WTC11 (cell line): Measurements from ENCODE around the gene OR6M1. TPM values are rescaled to one million over a fixed set of nuclear protein-coding genes. Genes with fewer than 3 reads are reported as not detected.

Source experiments
- ATAC-seq: fragments of 200-7000 bp; cut with Tn5 transposase; 2 replicates; pipeline ENCODE4 v1.10.0; 2021; ENCODE audit warnings: mild to moderate bottlenecking, moderate library complexity
- CTCF ChIA-PET: fragments of 300-600 bp; sonication (Branson Sonifier 250); formaldehyde crosslinking; loops from one replicate; lab custom pipeline; 2021; ENCODE audit warnings: antibody characterized with exemption; lab: Charles Lee
- POLR2A ChIA-PET: fragments of 350-600 bp; sonication (Branson Sonifier 250); formaldehyde crosslinking; loops from one replicate; lab custom pipeline; 2021; ENCODE audit warnings: antibody characterized with exemption; lab: Charles Lee
- DNase-seq: peaks from one replicate; pipeline ENCODE4 v3.0.0; 2021; ENCODE audit warnings: low spot score
- H3K27ac Mint-ChIP-seq: 2 replicates; pipeline ENCODE4 v1.8.0; 2021; ENCODE audit warnings: mixed read lengths
- H3K27me3 Mint-ChIP-seq: 2 replicates; pipeline ENCODE4 v1.8.0; 2021; ENCODE audit warnings: low read depth, mild to moderate bottlenecking, moderate library complexity, mixed read lengths
- H3K36me3 Mint-ChIP-seq: 2 replicates; pipeline ENCODE4 v1.8.0; 2021; ENCODE audit warnings: mixed read lengths
- H3K4me1 Mint-ChIP-seq: 2 replicates; pipeline ENCODE4 v1.8.0; 2022; ENCODE audit warnings: mixed read lengths
- H3K4me3 Mint-ChIP-seq: 2 replicates; pipeline ENCODE4 v1.8.0; 2021; ENCODE audit warnings: mild to moderate bottlenecking, moderate library complexity, mixed read lengths
- H3K9me3 Mint-ChIP-seq: 2 replicates; pipeline ENCODE4 v1.8.0; 2021; ENCODE audit warnings: mixed read lengths
- AR ChIP-seq: fragments of 250-450 bp; sonication (Bioruptor Pico); IDR thresholded peaks from 2 replicates; pipeline ENCODE4 v1.9.0; 2021; ENCODE audit warnings: mild to moderate bottlenecking
- ATF6 ChIP-seq: sonication (generic); formaldehyde crosslinking; IDR thresholded peaks from 2 replicates; pipeline ENCODE4 v1.8.1; 2023; ENCODE audit warnings: mild to moderate bottlenecking, missing genetic modification reagents
- CREM ChIP-seq: sonication (generic); formaldehyde crosslinking; IDR thresholded peaks from 2 replicates; pipeline ENCODE4 v1.8.1; 2022; ENCODE audit warnings: mild to moderate bottlenecking, missing genetic modification reagents, moderate library complexity
- CTCF ChIP-seq: fragments of 200-600 bp; IDR thresholded peaks from 2 replicates; pipeline ENCODE4 v1.8.0; 2022; ENCODE audit warnings: antibody characterized with exemption
- E2F4 ChIP-seq: sonication (generic); formaldehyde crosslinking; IDR thresholded peaks from 2 replicates; pipeline ENCODE4 v1.8.1; 2022; ENCODE audit warnings: low read depth, mild to moderate bottlenecking, moderate library complexity, missing genetic modification reagents, borderline replicate concordance
- RELA ChIP-seq: sonication (generic); formaldehyde crosslinking; IDR thresholded peaks from 2 replicates; pipeline ENCODE4 v1.8.1; 2022; ENCODE audit warnings: missing genetic modification reagents, mild to moderate bottlenecking, borderline replicate concordance
- RORB ChIP-seq: fragments of 250-450 bp; sonication (Bioruptor Pico); IDR thresholded peaks from 2 replicates; pipeline ENCODE4 v1.9.0; 2021; ENCODE audit warnings: mild to moderate bottlenecking
- TEAD4 ChIP-seq: sonication (generic); formaldehyde crosslinking; IDR thresholded peaks from 2 replicates; pipeline ENCODE4 v1.8.0; 2022; ENCODE audit warnings: mild to moderate bottlenecking, missing genetic modification reagents
- USF2 ChIP-seq: sonication (generic); formaldehyde crosslinking; IDR thresholded peaks from 2 replicates; pipeline ENCODE4 v1.8.1; 2023; ENCODE audit warnings: mild to moderate bottlenecking, missing genetic modification reagents, moderate library complexity
- ZMAT4 ChIP-seq: fragments of 250-450 bp; sonication (Bioruptor Pico); IDR thresholded peaks from 2 replicates; pipeline ENCODE4 v1.9.0; 2021; ENCODE audit warnings: mild to moderate bottlenecking
- ZNF121 ChIP-seq: sonication (generic); formaldehyde crosslinking; IDR thresholded peaks from 2 replicates; pipeline ENCODE4 v1.8.0; 2023; ENCODE audit warnings: missing genetic modification reagents
- ZNF219 ChIP-seq: sonication (generic); formaldehyde crosslinking; IDR thresholded peaks from 2 replicates; pipeline ENCODE4 v1.8.0; 2023; ENCODE audit warnings: missing genetic modification reagents, mild to moderate bottlenecking, borderline replicate concordance
- ZNF416 ChIP-seq: fragments of 250-450 bp; sonication (Bioruptor Pico); IDR thresholded peaks from 2 replicates; pipeline ENCODE4 v1.9.0; 2021; ENCODE audit warnings: mild to moderate bottlenecking, inconsistent platforms
- ZNF671 ChIP-seq: fragments of 250-450 bp; sonication (Bioruptor Pico); IDR thresholded peaks from 2 replicates; pipeline ENCODE4 v1.8.0; 2021; ENCODE audit warnings: mild to moderate bottlenecking
- total RNA-seq: library from RNA; stranded (reverse); gene quantifications from 3 replicates; pipeline ENCODE4 v1.2.3, GENCODE V29; 2021
- TF ChIP-seq, protein P1 (sequence below): sonication (generic); formaldehyde crosslinking; IDR thresholded peaks from 2 replicates; pipeline ENCODE4 v1.8.1; 2022; ENCODE audit warnings: missing genetic modification reagents, borderline replicate concordance
- TF ChIP-seq, protein P2 (sequence below): sonication (generic); formaldehyde crosslinking; IDR thresholded peaks from 2 replicates; pipeline ENCODE4 v1.8.1; 2022; ENCODE audit warnings: low read depth, missing genetic modification reagents, borderline replicate concordance
- TF ChIP-seq, protein P3 (sequence below): sonication (generic); formaldehyde crosslinking; conservative IDR thresholded peaks from 2 replicates; pipeline ENCODE4 v1.8.1; 2023; ENCODE audit warnings: mild to moderate bottlenecking, low read depth, missing genetic modification reagents, moderate library complexity
- TF ChIP-seq, protein P4 (sequence below): sonication (generic); formaldehyde crosslinking; conservative IDR thresholded peaks from 2 replicates; pipeline ENCODE4 v1.8.1; 2022; ENCODE audit warnings: mild to moderate bottlenecking, missing genetic modification reagents
- TF ChIP-seq, protein P5 (sequence below): fragments of 250-450 bp; sonication (Bioruptor Pico); IDR thresholded peaks from 2 replicates; pipeline ENCODE4 v1.8.0; 2021; ENCODE audit warnings: mild to moderate bottlenecking

OR6M1 gene
- total RNA-seq, 1 experiment from 2014 or later, result not detected

DNA sequence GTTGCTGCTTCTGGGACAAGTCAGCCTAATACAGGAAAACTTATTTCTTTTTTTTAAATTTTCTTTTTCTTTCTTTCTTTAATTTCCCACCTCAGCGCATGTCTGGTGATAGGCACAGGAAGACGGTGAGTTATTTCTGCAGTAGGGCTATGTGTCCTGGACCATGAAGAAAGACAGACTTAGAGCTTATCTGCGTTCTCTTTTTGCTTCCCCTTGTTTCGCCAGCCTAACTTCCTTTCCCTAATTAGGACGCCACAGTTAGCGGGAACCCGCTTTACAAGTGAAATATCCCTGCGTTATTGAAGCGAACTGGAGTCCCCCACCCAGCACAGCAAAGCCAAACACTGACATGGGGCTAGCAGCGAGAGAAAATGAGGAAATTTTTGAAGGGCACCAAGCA, 8.6 kb downstream of the OR6M1 start:
- H3K4me1 Mint-ChIP-seq, result peaks cover 27% of the 10 kb centered on the region
- peaks cover 36% of the 10 kb centered on the region for H3K9me3 Mint-ChIP-seq
- no peak overlapping the region for H3K27ac Mint-ChIP-seq
- ATAC-seq (no peak; the same call in 1 of the 2 replicates), DNase-seq (no peak)
- ChIA-PET POLR2A (no interaction called here), CTCF (no interaction called here)
- peaks cover 2% of the 10 kb centered on the region for H3K27me3 Mint-ChIP-seq
- H3K4me3 Mint-ChIP-seq, result no peak overlapping the region
- H3K36me3 Mint-ChIP-seq, result peaks cover 25% of the 10 kb centered on the region
- TF ChIP-seq, protein P1, sequence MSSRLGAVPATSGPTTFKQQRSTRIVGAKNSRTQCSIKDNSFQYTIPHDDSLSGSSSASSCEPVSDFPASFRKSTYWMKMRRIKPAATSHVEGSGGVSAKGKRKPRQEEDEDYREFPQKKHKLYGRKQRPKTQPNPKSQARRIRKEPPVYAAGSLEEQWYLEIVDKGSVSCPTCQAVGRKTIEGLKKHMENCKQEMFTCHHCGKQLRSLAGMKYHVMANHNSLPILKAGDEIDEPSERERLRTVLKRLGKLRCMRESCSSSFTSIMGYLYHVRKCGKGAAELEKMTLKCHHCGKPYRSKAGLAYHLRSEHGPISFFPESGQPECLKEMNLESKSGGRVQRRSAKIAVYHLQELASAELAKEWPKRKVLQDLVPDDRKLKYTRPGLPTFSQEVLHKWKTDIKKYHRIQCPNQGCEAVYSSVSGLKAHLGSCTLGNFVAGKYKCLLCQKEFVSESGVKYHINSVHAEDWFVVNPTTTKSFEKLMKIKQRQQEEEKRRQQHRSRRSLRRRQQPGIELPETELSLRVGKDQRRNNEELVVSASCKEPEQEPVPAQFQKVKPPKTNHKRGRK (CRISPR knock-in tag), result no peak
- TF ChIP-seq, protein P2, sequence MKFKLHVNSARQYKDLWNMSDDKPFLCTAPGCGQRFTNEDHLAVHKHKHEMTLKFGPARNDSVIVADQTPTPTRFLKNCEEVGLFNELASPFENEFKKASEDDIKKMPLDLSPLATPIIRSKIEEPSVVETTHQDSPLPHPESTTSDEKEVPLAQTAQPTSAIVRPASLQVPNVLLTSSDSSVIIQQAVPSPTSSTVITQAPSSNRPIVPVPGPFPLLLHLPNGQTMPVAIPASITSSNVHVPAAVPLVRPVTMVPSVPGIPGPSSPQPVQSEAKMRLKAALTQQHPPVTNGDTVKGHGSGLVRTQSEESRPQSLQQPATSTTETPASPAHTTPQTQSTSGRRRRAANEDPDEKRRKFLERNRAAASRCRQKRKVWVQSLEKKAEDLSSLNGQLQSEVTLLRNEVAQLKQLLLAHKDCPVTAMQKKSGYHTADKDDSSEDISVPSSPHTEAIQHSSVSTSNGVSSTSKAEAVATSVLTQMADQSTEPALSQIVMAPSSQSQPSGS (CRISPR knock-in tag), result no peak
- TF ChIP-seq E2F4 (no peak), RORB (CRISPR knock-in tag) (no peak), ATF6 (CRISPR knock-in tag) (no peak), AR (CRISPR knock-in tag) (no peak), CTCF (no peak), RELA (CRISPR knock-in tag) (no peak), ZNF121 (CRISPR knock-in tag) (no peak), ZNF671 (no peak), ZMAT4 (CRISPR knock-in tag) (no peak), ZNF416 (no peak), CREM (CRISPR knock-in tag) (no peak), TEAD4 (CRISPR knock-in tag) (no peak), USF2 (CRISPR knock-in tag) (no peak), ZNF219 (CRISPR knock-in tag) (no peak)
- TF ChIP-seq, protein P3, sequence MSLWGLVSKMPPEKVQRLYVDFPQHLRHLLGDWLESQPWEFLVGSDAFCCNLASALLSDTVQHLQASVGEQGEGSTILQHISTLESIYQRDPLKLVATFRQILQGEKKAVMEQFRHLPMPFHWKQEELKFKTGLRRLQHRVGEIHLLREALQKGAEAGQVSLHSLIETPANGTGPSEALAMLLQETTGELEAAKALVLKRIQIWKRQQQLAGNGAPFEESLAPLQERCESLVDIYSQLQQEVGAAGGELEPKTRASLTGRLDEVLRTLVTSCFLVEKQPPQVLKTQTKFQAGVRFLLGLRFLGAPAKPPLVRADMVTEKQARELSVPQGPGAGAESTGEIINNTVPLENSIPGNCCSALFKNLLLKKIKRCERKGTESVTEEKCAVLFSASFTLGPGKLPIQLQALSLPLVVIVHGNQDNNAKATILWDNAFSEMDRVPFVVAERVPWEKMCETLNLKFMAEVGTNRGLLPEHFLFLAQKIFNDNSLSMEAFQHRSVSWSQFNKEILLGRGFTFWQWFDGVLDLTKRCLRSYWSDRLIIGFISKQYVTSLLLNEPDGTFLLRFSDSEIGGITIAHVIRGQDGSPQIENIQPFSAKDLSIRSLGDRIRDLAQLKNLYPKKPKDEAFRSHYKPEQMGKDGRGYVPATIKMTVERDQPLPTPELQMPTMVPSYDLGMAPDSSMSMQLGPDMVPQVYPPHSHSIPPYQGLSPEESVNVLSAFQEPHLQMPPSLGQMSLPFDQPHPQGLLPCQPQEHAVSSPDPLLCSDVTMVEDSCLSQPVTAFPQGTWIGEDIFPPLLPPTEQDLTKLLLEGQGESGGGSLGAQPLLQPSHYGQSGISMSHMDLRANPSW (CRISPR knock-in tag), result no peak
- TF ChIP-seq, protein P4, sequence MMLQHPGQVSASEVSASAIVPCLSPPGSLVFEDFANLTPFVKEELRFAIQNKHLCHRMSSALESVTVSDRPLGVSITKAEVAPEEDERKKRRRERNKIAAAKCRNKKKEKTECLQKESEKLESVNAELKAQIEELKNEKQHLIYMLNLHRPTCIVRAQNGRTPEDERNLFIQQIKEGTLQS (CRISPR knock-in tag), result no peak
- TF ChIP-seq, protein P5, sequence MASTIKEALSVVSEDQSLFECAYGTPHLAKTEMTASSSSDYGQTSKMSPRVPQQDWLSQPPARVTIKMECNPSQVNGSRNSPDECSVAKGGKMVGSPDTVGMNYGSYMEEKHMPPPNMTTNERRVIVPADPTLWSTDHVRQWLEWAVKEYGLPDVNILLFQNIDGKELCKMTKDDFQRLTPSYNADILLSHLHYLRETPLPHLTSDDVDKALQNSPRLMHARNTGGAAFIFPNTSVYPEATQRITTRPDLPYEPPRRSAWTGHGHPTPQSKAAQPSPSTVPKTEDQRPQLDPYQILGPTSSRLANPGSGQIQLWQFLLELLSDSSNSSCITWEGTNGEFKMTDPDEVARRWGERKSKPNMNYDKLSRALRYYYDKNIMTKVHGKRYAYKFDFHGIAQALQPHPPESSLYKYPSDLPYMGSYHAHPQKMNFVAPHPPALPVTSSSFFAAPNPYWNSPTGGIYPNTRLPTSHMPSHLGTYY (CRISPR knock-in tag), result no peak
